Testis (tissue), 3 donors: Measurements from ENCODE around the gene NAA16. TPM values are rescaled to one million over a fixed set of nuclear protein-coding genes. Genes with fewer than 3 reads are reported as not detected.

Source experiments
- DNase-seq: peaks from one replicate; pipeline ENCODE4 v3.0.0-alpha.2; 2019
- H3K27ac ChIP-seq, 2 donors: fragments of 200-600 bp; sonication (generic); one replicate each; pipeline ENCODE4 v1.5.1; 2019
- H3K27me3 ChIP-seq: fragments of 200-600 bp; sonication (generic); one replicate; pipeline ENCODE4 v1.5.1; 2019
- H3K36me3 ChIP-seq: fragments of 200-600 bp; sonication (generic); one replicate; pipeline ENCODE4 v1.5.1; 2017; ENCODE audit warnings: low read depth; ENCODE audit errors: missing control alignments
- H3K4me1 ChIP-seq: fragments of 200-600 bp; sonication (generic); one replicate; pipeline ENCODE4 v1.5.1; 2019
- H3K4me3 ChIP-seq, 2 donors: fragments of 200-600 bp; sonication (generic); one replicate each; pipeline ENCODE4 v1.5.1; 2017 to 2019
- H3K9me3 ChIP-seq: fragments of 200-600 bp; sonication (generic); one replicate; pipeline ENCODE4 v1.5.1; 2017
- POLR2A ChIP-seq: fragments of 450-650 bp; IDR thresholded peaks from one replicate; pipeline ENCODE4 v1.6.1; 2017; ENCODE audit warnings: antibody characterized with exemption, mild to moderate bottlenecking, moderate library complexity
- WGBS, 2 donors: methylation state at CpG; one replicate each; pipeline ENCODE4 v1.1.5; 2018; 5-methylcytosine and 5-hydroxymethylcytosine counted together
- intact Hi-C: fragments of 100-400 bp; cut with DNase I; formaldehyde crosslinking; loops from one replicate; pipeline ENCODE4 v1.15.1; 2023; ENCODE audit warnings: low total_unique reads
- polyA plus RNA-seq: library from polyadenylated mRNA; stranded (reverse); fragments of 350-450 nt; fragmentation: Illumina TruSeq; extraction: RNeasy Lipid Tissue Mini Kit (QIAGEN cat#74804); gene quantifications from one replicate; pipeline ENCODE4 v1.2.3, GENCODE V29; 2014; ENCODE audit warnings: low read depth, low replicate concordance; ENCODE audit not compliant: insufficient read depth
- total RNA-seq, 2 donors: library from RNA; depleted of rRNA; stranded (reverse); fragments of >200 nt; gene quantifications; one replicate each; pipeline ENCODE4 v1.2.3, GENCODE V29; 2016
- TF ChIP-seq, protein P1 (sequence below), 3 experiments: fragments of 450-650 bp in 2 of 3; fragments of 200-600 bp in 1 of 3; sonication (generic) in 1 of 3; IDR thresholded peaks; one replicate each; pipeline ENCODE4 v1.5.1; 2016 to 2019; ENCODE audit warnings: antibody characterized with exemption in 3 of 3, mild to moderate bottlenecking in 2 of 3, moderate library complexity in 1 of 3

Gene NAA16
- total and polyA plus RNA-seq, 3 donors from 2014 or later, result 18.5 to 38.0 (median 33.1) TPM

GRCh38 chr13:41307884-41308640, 3.0 kb upstream of the NAA16 start:
- intact Hi-C loops, result no loop called here
- H3K27me3 ChIP-seq, result no peaks in the 10 kb centered on the region
- no peak overlapping the region for H3K4me3 ChIP-seq
- peaks cover 5% of the 10 kb centered on the region for H3K4me1 ChIP-seq
- H3K9me3 ChIP-seq, result no peaks in the 10 kb centered on the region
- TF ChIP-seq POLR2A, result no peak
- TF ChIP-seq, protein P1, sequence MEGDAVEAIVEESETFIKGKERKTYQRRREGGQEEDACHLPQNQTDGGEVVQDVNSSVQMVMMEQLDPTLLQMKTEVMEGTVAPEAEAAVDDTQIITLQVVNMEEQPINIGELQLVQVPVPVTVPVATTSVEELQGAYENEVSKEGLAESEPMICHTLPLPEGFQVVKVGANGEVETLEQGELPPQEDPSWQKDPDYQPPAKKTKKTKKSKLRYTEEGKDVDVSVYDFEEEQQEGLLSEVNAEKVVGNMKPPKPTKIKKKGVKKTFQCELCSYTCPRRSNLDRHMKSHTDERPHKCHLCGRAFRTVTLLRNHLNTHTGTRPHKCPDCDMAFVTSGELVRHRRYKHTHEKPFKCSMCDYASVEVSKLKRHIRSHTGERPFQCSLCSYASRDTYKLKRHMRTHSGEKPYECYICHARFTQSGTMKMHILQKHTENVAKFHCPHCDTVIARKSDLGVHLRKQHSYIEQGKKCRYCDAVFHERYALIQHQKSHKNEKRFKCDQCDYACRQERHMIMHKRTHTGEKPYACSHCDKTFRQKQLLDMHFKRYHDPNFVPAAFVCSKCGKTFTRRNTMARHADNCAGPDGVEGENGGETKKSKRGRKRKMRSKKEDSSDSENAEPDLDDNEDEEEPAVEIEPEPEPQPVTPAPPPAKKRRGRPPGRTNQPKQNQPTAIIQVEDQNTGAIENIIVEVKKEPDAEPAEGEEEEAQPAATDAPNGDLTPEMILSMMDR (IDR thresholded peaks at IDR 0.05), result no peak
- DNase-seq, result no peak
- 68 to 77% methylated on average over 11 of the region's 11 CpGs for WGBS, 2 donors
- H3K36me3 ChIP-seq, result no peaks in the 10 kb centered on the region
- no peak overlapping the region for H3K27ac ChIP-seq

DNA sequence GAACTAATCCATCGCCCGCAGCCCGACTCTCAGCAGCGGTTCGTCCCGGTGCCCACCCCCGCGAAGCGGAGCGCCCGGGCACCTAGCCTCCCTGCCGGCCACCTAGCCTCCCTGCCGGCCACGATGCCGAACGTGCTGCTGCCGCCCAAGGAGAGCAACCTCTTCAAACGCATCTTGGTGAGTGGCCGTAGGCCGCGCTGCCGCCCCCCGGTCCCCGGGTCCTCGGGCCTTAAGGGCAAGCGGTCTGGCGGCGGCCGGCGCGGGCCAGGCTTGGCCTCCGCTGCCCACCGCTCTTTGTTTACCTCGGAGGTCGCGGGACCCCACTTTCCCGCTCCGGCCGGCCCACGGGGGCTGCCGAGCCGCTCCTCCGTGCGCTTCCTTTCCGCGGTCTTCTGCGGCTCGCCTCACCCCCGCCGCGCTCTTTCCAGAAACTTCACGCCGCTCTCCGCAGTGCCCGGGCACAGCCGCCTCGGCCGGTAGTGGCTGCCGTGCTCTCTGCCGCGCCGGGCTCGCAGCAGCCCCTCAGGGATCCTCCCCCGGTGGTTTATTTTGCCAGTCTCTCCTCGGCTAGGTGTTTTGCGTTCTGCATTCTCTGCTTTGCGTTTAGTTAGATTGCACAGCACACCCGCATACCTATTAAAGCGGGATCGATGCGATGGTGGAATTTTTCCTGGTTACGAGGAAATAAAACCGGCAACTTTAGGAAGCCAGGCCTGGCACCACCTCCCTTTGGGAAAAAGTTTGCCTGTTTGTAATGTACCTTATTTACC, 524 bp downstream of the NAA16 start:
- TF ChIP-seq POLR2A, result no peak
- TF ChIP-seq, protein P1 (IDR thresholded peaks at IDR 0.05), result peak in 1 of 3 experiments; percentile 4
- no peaks in the 10 kb centered on the region for H3K36me3 ChIP-seq
- H3K4me3 ChIP-seq, result peak overlapping the region; percentile 90 to 99
- H3K4me1 ChIP-seq, result peaks cover 19% of the 10 kb centered on the region
- intact Hi-C loops, result no loop called here
- WGBS, 2 donors, result 1% methylated on average over 22 to 62 of the region's 73 CpGs
- DNase-seq, result peak; percentile 45
- H3K27ac ChIP-seq, result peak overlapping the region; percentile 97 to 98
- no peaks in the 10 kb centered on the region for H3K9me3 ChIP-seq
- no peaks in the 10 kb centered on the region for H3K27me3 ChIP-seq

GRCh38 chr13:41312176-41312500, 1.1 kb downstream of the NAA16 start:
- DNase-seq, result peak; percentile 67
- Histone ChIP-seq H3K27me3 (no peaks in the 10 kb centered on the region), H3K9me3 (no peaks in the 10 kb centered on the region), H3K36me3 (no peaks in the 10 kb centered on the region), H3K27ac (peak overlapping the region; percentile 97 to 98), H3K4me1 (peaks cover 19% of the 10 kb centered on the region), H3K4me3 (peak overlapping the region; percentile 90 to 99)
- WGBS, 2 donors, result 0 to 1% methylated on average over 11 of the region's 11 CpGs
- TF ChIP-seq, protein P1 (IDR thresholded peaks at IDR 0.05), result no peak
- TF ChIP-seq POLR2A, result no peak
- intact Hi-C loops, result no loop called here

- Histone ChIP-seq H3K9me3 (no peaks in the 10 kb centered on the region), H3K4me3 (no peak overlapping the region), H3K36me3 (no peaks in the 10 kb centered on the region), H3K4me1 (peaks cover 19% of the 10 kb centered on the region), H3K27me3 (no peaks in the 10 kb centered on the region), H3K27ac (no peak overlapping the region)
- no peak for DNase-seq
- TF ChIP-seq, protein P1 (IDR thresholded peaks at IDR 0.05), result no peak
- TF ChIP-seq POLR2A, result no peak
- WGBS, 2 donors, result 42% methylated on average over 5 of the region's 5 CpGs
- intact Hi-C loops, result no loop called here
Observed at GRCh38 chr13:41313117-41313516, 2.0 kb downstream of the NAA16 start.
